Right renal cortex interstitium (tissue), 3 donors: ENCODE results near the gene GABRB1. TPM values are rescaled to one million over a fixed set of nuclear protein-coding genes. Genes with fewer than 3 reads are reported as not detected.

Experiments
- DNase-seq, 3 donors: peaks; one replicate each; pipeline ENCODE4 v3.0.0-alpha.2; 2013; ENCODE audit warnings: low read depth in 3 of 3, low spot score in 2 of 3
- polyA plus RNA-seq, 3 donors: library from polyadenylated mRNA; unstranded; fragments of 120-200 nt; gene quantifications; one replicate each; pipeline ENCODE4 v1.2.1, GENCODE V29; 2013; ENCODE audit not compliant: insufficient read length in 3 of 3

Gene GABRB1
- polyA plus RNA-seq, 3 donors, result 0.54 to 0.76 (median 0.75) TPM

- DNase-seq, result no peak
Observed at GRCh38 chr4:47043821-47044220, 12.5 kb downstream of the GABRB1 start.

GRCh38 chr4:47045261-47045660 is 13.9 kb downstream of the GABRB1 start:
- no peak for DNase-seq

- no peak for DNase-seq
Observed at GRCh38 chr4:47049347-47049746, 18.0 kb downstream of the GABRB1 start.

GRCh38 chr4:47050761-47051725 is 19.7 kb downstream of the GABRB1 start:
- no peak for DNase-seq

- DNase-seq, result no peak
Observed at GRCh38 chr4:47053485-47053884, 22.1 kb downstream of the GABRB1 start.

- DNase-seq, result no peak
Observed at GRCh38 chr4:47054130-47054529, 22.8 kb downstream of the GABRB1 start.

- no peak for DNase-seq
Observed at GRCh38 chr4:47057991-47058390, 26.6 kb downstream of the GABRB1 start.

GRCh38 chr4:47060561-47060960 is 29.2 kb downstream of the GABRB1 start:
- DNase-seq, result no peak

- DNase-seq, result no peak
Observed at GRCh38 chr4:47061435-47061834, 30.1 kb downstream of the GABRB1 start.

GRCh38 chr4:47065051-47065481 is 33.7 kb downstream of the GABRB1 start:
- DNase-seq, result no peak

- no peak for DNase-seq
Observed at GRCh38 chr4:47068986-47069385, 37.6 kb downstream of the GABRB1 start.

- no peak for DNase-seq
Observed at GRCh38 chr4:47071901-47072341, 40.6 kb downstream of the GABRB1 start.

GRCh38 chr4:47073647-47074046 is 42.3 kb downstream of the GABRB1 start:
- DNase-seq, result no peak

- DNase-seq, result no peak
Observed at GRCh38 chr4:47074816-47075215, 43.4 kb downstream of the GABRB1 start.

GRCh38 chr4:47075262-47075661 is 43.9 kb downstream of the GABRB1 start:
- no peak for DNase-seq

- DNase-seq, result no peak
Observed at GRCh38 chr4:47075919-47076318, 44.6 kb downstream of the GABRB1 start.

- DNase-seq, result no peak
Observed at GRCh38 chr4:47084111-47084510, 52.7 kb downstream of the GABRB1 start.

GRCh38 chr4:47084795-47085194 is 53.4 kb downstream of the GABRB1 start:
- DNase-seq, result no peak

GRCh38 chr4:47088298-47088697 is 56.9 kb downstream of the GABRB1 start:
- no peak for DNase-seq

- no peak for DNase-seq
Observed at GRCh38 chr4:47095884-47096283, 64.5 kb downstream of the GABRB1 start.

GRCh38 chr4:47101453-47101852 is 70.1 kb downstream of the GABRB1 start:
- DNase-seq, result no peak

- DNase-seq, result no peak
Observed at GRCh38 chr4:47104986-47105385, 73.6 kb downstream of the GABRB1 start.
